PFSK-1 (cell line): ENCODE data around the gene WNT3.

Source experiments
- FOXP2 ChIP-seq: optimal IDR thresholded peaks from 2 replicates; pipeline ENCODE3; 2011; ENCODE audit warnings: borderline replicate concordance, control low read depth, inconsistent platforms; ENCODE audit not compliant: insufficient read depth; ENCODE audit errors: extremely low read length, extremely low read depth
- POLR2AphosphoS5 ChIP-seq: IDR thresholded peaks from 2 replicates; pipeline ENCODE4 v1.6.1; 2012; ENCODE audit warnings: low read depth, mild to moderate bottlenecking, control low read depth, low read length, moderate library complexity
- SIN3A ChIP-seq: IDR thresholded peaks from 2 replicates; pipeline ENCODE4 v1.6.1; 2012; ENCODE audit warnings: mild to moderate bottlenecking, low read length, moderate library complexity, borderline replicate concordance; ENCODE audit not compliant: insufficient read depth
- TAF1 ChIP-seq: IDR thresholded peaks from 2 replicates; pipeline ENCODE4 v1.6.1; 2012; ENCODE audit warnings: low read length, control low read depth, borderline replicate concordance; ENCODE audit not compliant: insufficient read depth
- TF ChIP-seq, protein P1 (sequence below), 2 experiments: IDR thresholded peaks; 2 replicates each; pipeline versions ENCODE4 v1.6.1 to v1.8.0; 2011 to 2012; ENCODE audit warnings: low read depth in 2 of 2, low read length in 2 of 2, control low read depth in 1 of 2, inconsistent platforms in 1 of 2, mild to moderate bottlenecking in 1 of 2, moderate library complexity in 1 of 2; ENCODE audit not compliant: insufficient read depth in 1 of 2

WNT3 gene

GRCh38 chr17:46776298-46777005, 42.0 kb downstream of the WNT3 start:
- no peak for TF ChIP-seq SIN3A

GRCh38 chr17:46774108-46774737, 44.3 kb downstream of the WNT3 start:
- TF ChIP-seq POLR2AphosphoS5 (no peak), SIN3A (no peak), FOXP2 (no peak), TAF1 (no peak)
- TF ChIP-seq, protein P1, sequence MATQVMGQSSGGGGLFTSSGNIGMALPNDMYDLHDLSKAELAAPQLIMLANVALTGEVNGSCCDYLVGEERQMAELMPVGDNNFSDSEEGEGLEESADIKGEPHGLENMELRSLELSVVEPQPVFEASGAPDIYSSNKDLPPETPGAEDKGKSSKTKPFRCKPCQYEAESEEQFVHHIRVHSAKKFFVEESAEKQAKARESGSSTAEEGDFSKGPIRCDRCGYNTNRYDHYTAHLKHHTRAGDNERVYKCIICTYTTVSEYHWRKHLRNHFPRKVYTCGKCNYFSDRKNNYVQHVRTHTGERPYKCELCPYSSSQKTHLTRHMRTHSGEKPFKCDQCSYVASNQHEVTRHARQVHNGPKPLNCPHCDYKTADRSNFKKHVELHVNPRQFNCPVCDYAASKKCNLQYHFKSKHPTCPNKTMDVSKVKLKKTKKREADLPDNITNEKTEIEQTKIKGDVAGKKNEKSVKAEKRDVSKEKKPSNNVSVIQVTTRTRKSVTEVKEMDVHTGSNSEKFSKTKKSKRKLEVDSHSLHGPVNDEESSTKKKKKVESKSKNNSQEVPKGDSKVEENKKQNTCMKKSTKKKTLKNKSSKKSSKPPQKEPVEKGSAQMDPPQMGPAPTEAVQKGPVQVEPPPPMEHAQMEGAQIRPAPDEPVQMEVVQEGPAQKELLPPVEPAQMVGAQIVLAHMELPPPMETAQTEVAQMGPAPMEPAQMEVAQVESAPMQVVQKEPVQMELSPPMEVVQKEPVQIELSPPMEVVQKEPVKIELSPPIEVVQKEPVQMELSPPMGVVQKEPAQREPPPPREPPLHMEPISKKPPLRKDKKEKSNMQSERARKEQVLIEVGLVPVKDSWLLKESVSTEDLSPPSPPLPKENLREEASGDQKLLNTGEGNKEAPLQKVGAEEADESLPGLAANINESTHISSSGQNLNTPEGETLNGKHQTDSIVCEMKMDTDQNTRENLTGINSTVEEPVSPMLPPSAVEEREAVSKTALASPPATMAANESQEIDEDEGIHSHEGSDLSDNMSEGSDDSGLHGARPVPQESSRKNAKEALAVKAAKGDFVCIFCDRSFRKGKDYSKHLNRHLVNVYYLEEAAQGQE (IDR thresholded peaks at IDR 0.05; ENCODE audit: insufficient read depth in 1 of 2, low read depth in 2 of 2, low read length in 2 of 2), result no peak

DNA sequence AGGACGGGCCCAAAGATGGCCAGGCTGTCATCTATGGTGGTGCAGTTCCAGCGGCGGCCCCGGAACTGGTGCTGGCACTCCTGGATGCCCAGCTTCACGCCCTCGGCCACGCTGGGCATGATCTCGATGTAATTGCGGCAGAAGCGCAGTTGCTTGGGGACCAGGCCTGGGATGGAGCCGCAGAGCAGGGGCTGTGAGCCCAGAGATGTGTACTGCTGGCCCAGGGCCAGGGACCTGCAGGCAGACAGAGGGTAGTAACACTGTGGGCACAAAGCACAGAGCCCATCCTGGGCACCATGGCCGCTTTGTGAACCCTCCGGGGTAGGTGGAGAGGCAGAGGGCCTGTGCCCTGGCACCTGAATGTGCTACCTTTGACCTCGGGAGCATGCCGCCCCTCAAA, 44.8 kb downstream of the WNT3 start:
- TF ChIP-seq TAF1, result no peak
- no peak for TF ChIP-seq POLR2AphosphoS5
- TF ChIP-seq, protein P1 (IDR thresholded peaks at IDR 0.05; ENCODE audit: insufficient read depth in 1 of 2, low read depth in 2 of 2, low read length in 2 of 2), result no peak
- no peak for TF ChIP-seq FOXP2
- no peak for TF ChIP-seq SIN3A

DNA sequence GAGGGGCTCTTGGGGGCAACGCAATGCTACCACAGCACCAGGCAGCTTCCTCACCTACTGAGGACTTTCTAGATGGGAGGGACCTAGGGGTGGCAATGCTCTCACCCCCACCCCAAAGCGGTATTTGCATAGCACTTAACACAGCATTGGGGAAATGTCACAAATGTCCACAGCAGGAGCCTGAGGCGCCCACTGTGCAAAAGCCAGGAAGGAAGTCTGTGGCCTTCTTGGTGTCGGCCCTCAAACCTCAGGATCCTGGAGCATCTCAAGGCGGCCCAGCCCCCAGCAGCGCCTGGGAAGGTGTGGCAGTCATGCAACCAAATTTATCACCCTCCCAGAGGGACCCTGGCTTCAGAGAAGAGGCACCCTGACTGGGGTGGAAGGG, 45.3 kb downstream of the WNT3 start:
- TF ChIP-seq, protein P1 (IDR thresholded peaks at IDR 0.05; ENCODE audit: insufficient read depth in 1 of 2, low read depth in 2 of 2, low read length in 2 of 2), result no peak
- TF ChIP-seq POLR2AphosphoS5 (no peak), FOXP2 (no peak), SIN3A (no peak), TAF1 (no peak)

DNA sequence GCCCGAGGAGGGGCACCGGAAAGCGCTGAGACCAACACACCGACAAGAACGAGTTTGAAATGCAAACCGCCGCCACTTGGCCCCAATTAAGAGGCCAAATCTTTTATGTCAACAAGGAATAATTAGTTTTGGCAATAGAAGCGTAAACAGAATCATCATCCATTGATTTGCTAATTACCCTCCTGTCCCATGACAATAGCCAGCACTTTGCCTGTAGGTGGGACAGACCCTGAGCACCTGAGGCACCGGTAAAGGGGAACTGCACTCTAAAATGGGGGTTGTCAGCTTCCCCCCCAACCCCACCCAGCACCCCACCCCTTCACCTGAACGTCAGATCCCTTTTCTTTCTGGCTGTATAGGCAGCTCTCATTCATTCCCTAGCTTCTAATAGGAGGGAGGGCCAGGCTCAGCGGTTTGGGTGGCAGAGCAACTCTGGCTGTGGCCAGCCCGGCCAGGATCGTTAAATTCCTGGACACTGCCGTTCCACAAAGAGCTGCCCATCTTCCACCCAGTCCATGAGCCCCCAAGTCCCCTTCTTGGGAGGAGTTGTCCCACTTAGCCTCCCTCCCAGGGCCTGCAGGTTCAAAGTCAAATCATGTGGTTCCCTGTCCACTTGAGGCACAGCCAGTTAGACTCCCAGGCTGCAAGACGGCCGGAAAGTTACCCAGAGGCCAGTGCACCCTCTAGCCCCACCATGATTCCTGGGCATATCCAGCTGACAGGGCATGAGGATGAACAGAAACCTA, 45.8 kb downstream of the WNT3 start:
- no peak for TF ChIP-seq FOXP2
- TF ChIP-seq POLR2AphosphoS5, result no peak
- no peak for TF ChIP-seq SIN3A
- no peak for TF ChIP-seq TAF1
- TF ChIP-seq, protein P1 (IDR thresholded peaks at IDR 0.05; ENCODE audit: insufficient read depth in 1 of 2, low read depth in 2 of 2, low read length in 2 of 2), result no peak
